GM13976 (cell line): ENCODE measurements around the gene NEDD4L.

ENCODE experiments used
- DNase-seq: peaks from one replicate; pipeline ENCODE4 v3.0.0; 2012; ENCODE audit warnings: low spot score
- CTCF ChIP-seq: IDR thresholded peaks from 2 replicates; pipeline ENCODE4 v1.5.1; 2012; ENCODE audit warnings: borderline replicate concordance, mild to moderate bottlenecking; ENCODE audit not compliant: insufficient read depth; ENCODE audit errors: extremely low read depth, missing control alignments, control extremely low read depth
- in situ Hi-C: fragments of 300-500 bp; cut with MboI; formaldehyde crosslinking; loops from one replicate; pipeline ENCODE4 v1.12.0; 2022; ENCODE audit warnings: low sequenced_read_pairs, mixed read lengths, inconsistent platforms; ENCODE audit not compliant: unreplicated experiment

The NEDD4L gene

GRCh38 chr18:58100154-58100553 lies 56.1 kb downstream of the NEDD4L start:
- DNase-seq, result no peak
- TF ChIP-seq CTCF, result no peak
- in situ Hi-C loops, result loop anchor here (25.0 kb wide), 1 partner anchor 463 kb away; no protein-coding TSS in a partner anchor

GRCh38 chr18:58101291-58101794 lies 57.3 kb downstream of the NEDD4L start:
- no peak for DNase-seq
- no peak for TF ChIP-seq CTCF
- in situ Hi-C loops, result loop anchor here (25.0 kb wide), 1 partner anchor 464 kb away; no protein-coding TSS in a partner anchor

GRCh38 chr18:58102018-58102417 lies 58.0 kb downstream of the NEDD4L start:
- no peak for TF ChIP-seq CTCF
- no peak for DNase-seq
- in situ Hi-C loops, result loop anchor here (25.0 kb wide), 1 partner anchor 465 kb away; no protein-coding TSS in a partner anchor

- no peak for TF ChIP-seq CTCF
- no peak for DNase-seq
- in situ Hi-C loops, result loop anchor here (25.0 kb wide), 1 partner anchor 466 kb away; no protein-coding TSS in a partner anchor
Measured at GRCh38 chr18:58102875-58103274, 58.8 kb downstream of the NEDD4L start.

GRCh38 chr18:58103339-58103985 lies 59.4 kb downstream of the NEDD4L start:
- in situ Hi-C loops, result loop anchor here (25.0 kb wide), 1 partner anchor 466 kb away; no protein-coding TSS in a partner anchor
- TF ChIP-seq CTCF, result no peak
- no peak for DNase-seq

- DNase-seq, result no peak
- TF ChIP-seq CTCF, result no peak
- in situ Hi-C loops, result loop anchor here (25.0 kb wide), 1 partner anchor 467 kb away; no protein-coding TSS in a partner anchor
Measured at GRCh38 chr18:58104096-58104495, 60.1 kb downstream of the NEDD4L start.
